ENCODE measurements around the gene USP47.

USP47 gene

GRCh38 chr11:11843642-11844041 is 1.9 kb downstream of the USP47 start:
- Histone ChIP-seq H3K36me3 (ENCODE audit: insufficient read depth, low read length) (no peaks in the 10 kb centered on the region), H3K9ac (ENCODE audit: low read depth, low read length) (no peak overlapping the region), H3K4me1 (ENCODE audit: insufficient read depth, low read length) (no peaks in the 10 kb centered on the region), H3K9me3 (ENCODE audit: control insufficient read depth, insufficient read depth, low read length) (no peaks in the 10 kb centered on the region)

GRCh38 chr11:11844272-11844671 is 2.5 kb downstream of the USP47 start:
- Histone ChIP-seq H3K4me1 (ENCODE audit: insufficient read depth, low read length) (0 out of 2 replicates have a peak, but pooled peaks cover under 1% of the 10 kb centered on the region), H3K9me3 (ENCODE audit: control insufficient read depth, insufficient read depth, low read length) (no peaks in the 10 kb centered on the region), H3K9ac (ENCODE audit: low read depth, low read length) (no peak overlapping the region), H3K36me3 (ENCODE audit: insufficient read depth, low read length) (no peaks in the 10 kb centered on the region)

- no peaks in the 10 kb centered on the region for H3K9me3 ChIP-seq (ENCODE audit: control insufficient read depth, insufficient read depth, low read length)
- H3K9ac ChIP-seq (ENCODE audit: low read depth, low read length): no peak overlapping the region
- H3K36me3 ChIP-seq (ENCODE audit: insufficient read depth, low read length): no peaks in the 10 kb centered on the region
- 0 out of 2 replicates have a peak, but pooled peaks cover 4% of the 10 kb centered on the region for H3K4me1 ChIP-seq (ENCODE audit: insufficient read depth, low read length)
Observed at GRCh38 chr11:11845071-11845470, 3.3 kb downstream of the USP47 start.

GRCh38 chr11:11845551-11845950 is 3.8 kb downstream of the USP47 start:
- Histone ChIP-seq H3K4me1 (ENCODE audit: insufficient read depth, low read length) (0 out of 2 replicates have a peak, but pooled peaks cover 4% of the 10 kb centered on the region), H3K36me3 (ENCODE audit: insufficient read depth, low read length) (no peaks in the 10 kb centered on the region), H3K9me3 (ENCODE audit: control insufficient read depth, insufficient read depth, low read length) (no peaks in the 10 kb centered on the region), H3K9ac (ENCODE audit: low read depth, low read length) (no peak overlapping the region)

GRCh38 chr11:11847082-11847481 is 5.3 kb downstream of the USP47 start:
- Histone ChIP-seq H3K9me3 (ENCODE audit: control insufficient read depth, insufficient read depth, low read length) (no peaks in the 10 kb centered on the region), H3K9ac (ENCODE audit: low read depth, low read length) (no peak overlapping the region), H3K4me1 (ENCODE audit: insufficient read depth, low read length) (peaks cover 4% of the 10 kb centered on the region; the same call in 1 of the 2 replicates), H3K36me3 (ENCODE audit: insufficient read depth, low read length) (no peaks in the 10 kb centered on the region)

GRCh38 chr11:11848891-11849746 is 7.3 kb downstream of the USP47 start:
- Histone ChIP-seq H3K9ac (ENCODE audit: low read depth, low read length) (0 out of 2 replicates have a peak overlapping the region, but pooled peaks have one; percentile 2), H3K36me3 (ENCODE audit: insufficient read depth, low read length) (no peaks in the 10 kb centered on the region), H3K4me1 (ENCODE audit: insufficient read depth, low read length) (peaks cover 4% of the 10 kb centered on the region; the same call in 1 of the 2 replicates), H3K9me3 (ENCODE audit: control insufficient read depth, insufficient read depth, low read length) (no peaks in the 10 kb centered on the region)

GRCh38 chr11:11850668-11851067 is 8.9 kb downstream of the USP47 start:
- H3K4me1 ChIP-seq (ENCODE audit: insufficient read depth, low read length): peaks cover 4% of the 10 kb centered on the region; the same call in 1 of the 2 replicates
- no peaks in the 10 kb centered on the region for H3K36me3 ChIP-seq (ENCODE audit: insufficient read depth, low read length)
- no peaks in the 10 kb centered on the region for H3K9me3 ChIP-seq (ENCODE audit: control insufficient read depth, insufficient read depth, low read length)
- no peak overlapping the region for H3K9ac ChIP-seq (ENCODE audit: low read depth, low read length)

- Histone ChIP-seq H3K4me1 (ENCODE audit: insufficient read depth, low read length) (no peaks in the 10 kb centered on the region), H3K36me3 (ENCODE audit: insufficient read depth, low read length) (no peaks in the 10 kb centered on the region), H3K9me3 (ENCODE audit: control insufficient read depth, insufficient read depth, low read length) (no peaks in the 10 kb centered on the region), H3K9ac (ENCODE audit: low read depth, low read length) (no peak overlapping the region)
Observed at GRCh38 chr11:11856638-11857037, 14.9 kb downstream of the USP47 start.

GRCh38 chr11:11857769-11858168 is 16.0 kb downstream of the USP47 start:
- Histone ChIP-seq H3K9ac (ENCODE audit: low read depth, low read length) (no peak overlapping the region; the same call in 1 of the 2 replicates), H3K36me3 (ENCODE audit: insufficient read depth, low read length) (no peaks in the 10 kb centered on the region), H3K4me1 (ENCODE audit: insufficient read depth, low read length) (no peaks in the 10 kb centered on the region), H3K9me3 (ENCODE audit: control insufficient read depth, insufficient read depth, low read length) (no peaks in the 10 kb centered on the region)

- Histone ChIP-seq H3K4me1 (ENCODE audit: insufficient read depth, low read length) (no peaks in the 10 kb centered on the region), H3K9ac (ENCODE audit: low read depth, low read length) (no peak overlapping the region), H3K9me3 (ENCODE audit: control insufficient read depth, insufficient read depth, low read length) (no peaks in the 10 kb centered on the region), H3K36me3 (ENCODE audit: insufficient read depth, low read length) (no peaks in the 10 kb centered on the region)
Observed at GRCh38 chr11:11858676-11859075, 16.9 kb downstream of the USP47 start.

- no peaks in the 10 kb centered on the region for H3K9me3 ChIP-seq (ENCODE audit: control insufficient read depth, insufficient read depth, low read length)
- H3K9ac ChIP-seq (ENCODE audit: low read depth, low read length): no peak overlapping the region
- no peaks in the 10 kb centered on the region for H3K4me1 ChIP-seq (ENCODE audit: insufficient read depth, low read length)
- no peaks in the 10 kb centered on the region for H3K36me3 ChIP-seq (ENCODE audit: insufficient read depth, low read length)
Observed at GRCh38 chr11:11860103-11860979, 18.6 kb downstream of the USP47 start.

GRCh38 chr11:11862999-11863398 is 21.2 kb downstream of the USP47 start:
- Histone ChIP-seq H3K9me3 (ENCODE audit: control insufficient read depth, insufficient read depth, low read length) (no peaks in the 10 kb centered on the region), H3K4me1 (ENCODE audit: insufficient read depth, low read length) (no peaks in the 10 kb centered on the region), H3K9ac (ENCODE audit: low read depth, low read length) (no peak overlapping the region), H3K36me3 (ENCODE audit: insufficient read depth, low read length) (no peaks in the 10 kb centered on the region)

- Histone ChIP-seq H3K4me1 (ENCODE audit: insufficient read depth, low read length) (no peaks in the 10 kb centered on the region), H3K36me3 (ENCODE audit: insufficient read depth, low read length) (no peaks in the 10 kb centered on the region), H3K9ac (ENCODE audit: low read depth, low read length) (no peak overlapping the region), H3K9me3 (ENCODE audit: control insufficient read depth, insufficient read depth, low read length) (no peaks in the 10 kb centered on the region)
Observed at GRCh38 chr11:11864332-11864731, 22.6 kb downstream of the USP47 start.

- H3K36me3 ChIP-seq (ENCODE audit: insufficient read depth, low read length): no peaks in the 10 kb centered on the region
- no peaks in the 10 kb centered on the region for H3K9me3 ChIP-seq (ENCODE audit: control insufficient read depth, insufficient read depth, low read length)
- no peak overlapping the region for H3K9ac ChIP-seq (ENCODE audit: low read depth, low read length)
- no peaks in the 10 kb centered on the region for H3K4me1 ChIP-seq (ENCODE audit: insufficient read depth, low read length)
Observed at GRCh38 chr11:11864803-11865202, 23.0 kb downstream of the USP47 start.

Data from ES-I3 (cell line).